Measurements from ENCODE around the gene CAMK2A.

- no peak for TF ChIP-seq POLR2A (IDR thresholded peaks at IDR 0.05; ENCODE audit: low read depth, low read length)
- TF ChIP-seq POLR2AphosphoS5 (IDR thresholded peaks at IDR 0.05; ENCODE audit: low read depth, low read length), result no peak
These were observed 99.0 kb downstream of the CAMK2A start for GRCh38 chr5:150190503-150190979.
